ENCODE results near the gene NTN1.

DNA sequence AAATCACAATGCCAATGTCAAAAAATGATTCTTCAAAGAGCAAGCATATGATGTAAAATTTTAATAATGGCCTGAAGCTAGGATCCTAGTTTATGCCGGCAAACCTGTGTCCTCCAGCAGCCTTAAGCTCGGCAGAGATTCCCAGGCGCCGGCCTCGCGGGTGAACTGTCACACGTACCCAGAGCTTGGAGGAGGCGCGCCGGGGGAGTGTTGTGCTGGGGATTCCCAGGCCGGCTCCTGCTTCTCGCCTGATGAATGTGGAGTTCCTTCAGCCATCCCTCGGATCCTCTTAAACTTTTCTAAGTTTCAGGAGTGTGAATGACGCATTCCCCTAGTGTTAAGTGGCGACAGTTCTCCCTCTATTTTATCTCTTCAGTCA lies 19.1 kb upstream of the NTN1 start:
- TF ChIP-seq, protein P1, sequence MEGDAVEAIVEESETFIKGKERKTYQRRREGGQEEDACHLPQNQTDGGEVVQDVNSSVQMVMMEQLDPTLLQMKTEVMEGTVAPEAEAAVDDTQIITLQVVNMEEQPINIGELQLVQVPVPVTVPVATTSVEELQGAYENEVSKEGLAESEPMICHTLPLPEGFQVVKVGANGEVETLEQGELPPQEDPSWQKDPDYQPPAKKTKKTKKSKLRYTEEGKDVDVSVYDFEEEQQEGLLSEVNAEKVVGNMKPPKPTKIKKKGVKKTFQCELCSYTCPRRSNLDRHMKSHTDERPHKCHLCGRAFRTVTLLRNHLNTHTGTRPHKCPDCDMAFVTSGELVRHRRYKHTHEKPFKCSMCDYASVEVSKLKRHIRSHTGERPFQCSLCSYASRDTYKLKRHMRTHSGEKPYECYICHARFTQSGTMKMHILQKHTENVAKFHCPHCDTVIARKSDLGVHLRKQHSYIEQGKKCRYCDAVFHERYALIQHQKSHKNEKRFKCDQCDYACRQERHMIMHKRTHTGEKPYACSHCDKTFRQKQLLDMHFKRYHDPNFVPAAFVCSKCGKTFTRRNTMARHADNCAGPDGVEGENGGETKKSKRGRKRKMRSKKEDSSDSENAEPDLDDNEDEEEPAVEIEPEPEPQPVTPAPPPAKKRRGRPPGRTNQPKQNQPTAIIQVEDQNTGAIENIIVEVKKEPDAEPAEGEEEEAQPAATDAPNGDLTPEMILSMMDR (IDR thresholded peaks at IDR 0.05): no peak
- no peak for TF ChIP-seq POLR2A (IDR thresholded peaks at IDR 0.05)
